HEK293 (cell line): ENCODE results near the gene STIM1.

ENCODE experiments used
- CTCF ChIP-seq: fragments of 450-650 bp; formaldehyde crosslinking; IDR thresholded peaks from 2 replicates; pipeline ENCODE4 v1.5.1; 2016; ENCODE audit warnings: missing biosample characterization, missing genetic modification characterization
- KLF1 ChIP-seq: fragments of 450-650 bp; formaldehyde crosslinking; IDR thresholded peaks from 2 replicates; pipeline ENCODE4 v1.5.1; 2016; ENCODE audit warnings: missing biosample characterization, missing genetic modification characterization
- MYNN ChIP-seq: fragments of 450-650 bp; formaldehyde crosslinking; IDR thresholded peaks from 2 replicates; pipeline ENCODE4 v1.5.1; 2016; ENCODE audit warnings: missing biosample characterization, missing genetic modification characterization, borderline replicate concordance
- REST ChIP-seq: fragments of 450-650 bp; formaldehyde crosslinking; IDR thresholded peaks from 2 replicates; pipeline ENCODE4 v1.5.1; 2016; ENCODE audit warnings: missing biosample characterization, missing genetic modification characterization
- ZNF23 ChIP-seq: fragments of 450-650 bp; formaldehyde crosslinking; IDR thresholded peaks from 2 replicates; pipeline ENCODE4 v1.5.1; 2016; ENCODE audit warnings: missing biosample characterization, missing genetic modification characterization, borderline replicate concordance
- ZNF266 ChIP-seq: fragments of 450-650 bp; formaldehyde crosslinking; IDR thresholded peaks from 2 replicates; pipeline ENCODE4 v1.5.1; 2016; ENCODE audit warnings: missing biosample characterization, missing genetic modification characterization, low read depth
- ZNF274 ChIP-seq, 2 experiments: fragments of 200-500 bp in 1 of 2; fragments of 450-650 bp in 1 of 2; sonication (Bioruptor generic) in 1 of 2; formaldehyde crosslinking in 1 of 2; IDR thresholded peaks; 2 replicates each; pipeline versions ENCODE4 v1.5.1 to v1.6.1; 2014 to 2016; ENCODE audit warnings: borderline replicate concordance in 1 of 2, inconsistent platforms in 1 of 2, low read length in 1 of 2, missing biosample characterization in 1 of 2, missing genetic modification characterization in 1 of 2
- ZNF501 ChIP-seq: fragments of 450-650 bp; formaldehyde crosslinking; IDR thresholded peaks from 2 replicates; pipeline ENCODE4 v1.5.1; 2016; ENCODE audit warnings: missing biosample characterization, missing genetic modification characterization
- ZNF692 ChIP-seq: fragments of 450-650 bp; formaldehyde crosslinking; IDR thresholded peaks from 2 replicates; pipeline ENCODE4 v1.5.1; 2016; ENCODE audit warnings: missing biosample characterization, missing genetic modification characterization
- ZSCAN5A ChIP-seq: fragments of 450-650 bp; formaldehyde crosslinking; IDR thresholded peaks from 2 replicates; pipeline ENCODE4 v1.5.1; 2016; ENCODE audit warnings: missing biosample characterization, missing genetic modification characterization

- TF ChIP-seq KLF1 (tag by site-specific recombination), result no peak
- TF ChIP-seq REST (tag by site-specific recombination), result no peak
- TF ChIP-seq CTCF (tag by site-specific recombination), result no peak
- no peak for TF ChIP-seq ZNF501 (tag by site-specific recombination)
- TF ChIP-seq ZNF274 (IDR thresholded peaks at IDR 0.05; ENCODE audit: low read length), result no peak
- TF ChIP-seq ZNF274 (tag by site-specific recombination; IDR thresholded peaks at IDR 0.05; ENCODE audit: borderline replicate concordance), result no peak
- TF ChIP-seq ZNF692, result no peak
- no peak for TF ChIP-seq ZNF23 (tag by site-specific recombination)
- TF ChIP-seq ZNF266 (tag by site-specific recombination), result no peak
- TF ChIP-seq MYNN (tag by site-specific recombination), result no peak
- no peak for TF ChIP-seq ZSCAN5A
Observed at GRCh38 chr11:3880724-3881123, 25.3 kb downstream of the STIM1 start.
